Hematopoietic multipotent progenitor cell treated with erythropoietin and hydrocortisone succinate and interleukin-3 and kit ligand, for 6 days (in vitro differentiated cells): Measurements from ENCODE around the gene MRPL27.

ENCODE experiments used
- DNase-seq: peaks from one replicate; pipeline ENCODE4 v3.0.0-alpha.2; 2015

MRPL27 gene

DNA sequence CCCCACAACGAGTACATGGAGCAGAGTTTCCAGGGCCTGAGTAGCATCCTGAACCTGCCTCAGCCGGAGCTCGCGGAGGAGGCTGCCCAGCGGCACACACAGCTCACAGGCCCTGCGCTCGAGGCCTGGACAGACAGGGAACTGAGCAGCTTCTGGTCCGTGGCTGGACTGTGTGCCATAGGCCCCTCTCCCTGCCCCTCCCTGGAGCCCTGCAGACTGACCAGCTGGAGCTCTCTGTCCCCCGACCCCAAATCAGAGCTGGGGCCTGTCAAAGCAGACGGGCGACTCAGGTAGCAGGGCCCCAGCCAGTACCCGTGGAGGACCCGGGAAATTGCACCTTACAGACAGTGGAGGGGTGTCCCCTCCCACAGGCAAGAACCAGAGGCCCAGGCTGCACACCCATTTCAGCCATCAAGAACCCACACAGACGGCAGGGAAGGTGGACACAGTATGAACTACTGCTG lies 13.0 kb downstream of the MRPL27 start:
- DNase-seq, result no peak

DNA sequence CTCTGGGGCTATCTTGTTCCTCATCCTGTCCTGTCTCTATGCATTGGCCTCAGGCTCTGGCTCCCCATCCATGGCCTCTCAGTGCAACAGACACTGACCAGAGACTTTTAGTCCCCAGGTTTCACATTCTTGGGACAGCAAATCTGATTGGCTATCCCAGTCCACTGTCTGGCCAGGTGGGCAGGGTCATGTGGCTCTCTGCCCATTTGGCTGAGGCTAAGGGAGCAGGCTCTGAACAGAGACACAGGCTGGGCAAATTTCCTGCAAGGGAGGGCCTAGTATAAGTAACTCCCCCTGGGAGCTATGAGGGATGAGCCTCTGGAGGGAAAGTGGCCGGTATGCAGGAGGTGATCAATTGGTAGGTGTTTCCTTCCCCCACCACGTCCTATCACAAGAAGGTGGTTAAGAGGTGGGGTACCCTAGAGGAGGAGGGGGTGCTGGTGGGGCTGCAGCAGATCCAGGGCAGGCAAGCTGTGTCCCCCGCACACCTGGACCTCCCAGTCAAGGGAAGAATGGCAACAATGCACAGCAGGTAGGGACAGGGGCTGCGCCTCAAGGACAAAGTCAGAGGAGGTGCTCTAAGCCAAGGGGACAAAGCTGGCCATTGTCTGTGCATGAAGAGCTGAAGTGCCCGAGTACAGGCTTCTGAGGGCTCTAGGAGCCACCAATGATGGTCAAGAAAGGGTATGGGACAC lies 13.8 kb downstream of the MRPL27 start:
- DNase-seq, result no peak

DNA sequence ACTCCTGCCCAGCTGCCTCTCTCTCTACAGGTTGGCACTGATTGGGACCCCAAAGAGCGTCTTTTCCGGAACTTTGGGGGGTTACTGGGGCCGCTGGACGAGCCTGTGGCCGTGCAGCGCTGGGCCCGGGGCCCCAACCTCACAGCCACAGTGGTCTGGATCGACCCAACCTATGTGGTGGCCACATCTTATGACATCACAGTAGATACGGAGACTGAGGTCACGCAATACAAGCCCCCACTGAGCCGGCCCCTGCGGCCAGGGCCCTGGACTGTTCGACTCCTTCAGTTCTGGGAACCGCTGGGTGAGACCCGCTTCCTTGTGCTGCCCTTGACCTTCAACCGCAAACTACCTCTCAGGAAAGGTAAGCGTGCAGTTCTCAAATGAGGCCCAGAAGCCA lies 14.8 kb downstream of the MRPL27 start:
- DNase-seq, result no peak

DNA sequence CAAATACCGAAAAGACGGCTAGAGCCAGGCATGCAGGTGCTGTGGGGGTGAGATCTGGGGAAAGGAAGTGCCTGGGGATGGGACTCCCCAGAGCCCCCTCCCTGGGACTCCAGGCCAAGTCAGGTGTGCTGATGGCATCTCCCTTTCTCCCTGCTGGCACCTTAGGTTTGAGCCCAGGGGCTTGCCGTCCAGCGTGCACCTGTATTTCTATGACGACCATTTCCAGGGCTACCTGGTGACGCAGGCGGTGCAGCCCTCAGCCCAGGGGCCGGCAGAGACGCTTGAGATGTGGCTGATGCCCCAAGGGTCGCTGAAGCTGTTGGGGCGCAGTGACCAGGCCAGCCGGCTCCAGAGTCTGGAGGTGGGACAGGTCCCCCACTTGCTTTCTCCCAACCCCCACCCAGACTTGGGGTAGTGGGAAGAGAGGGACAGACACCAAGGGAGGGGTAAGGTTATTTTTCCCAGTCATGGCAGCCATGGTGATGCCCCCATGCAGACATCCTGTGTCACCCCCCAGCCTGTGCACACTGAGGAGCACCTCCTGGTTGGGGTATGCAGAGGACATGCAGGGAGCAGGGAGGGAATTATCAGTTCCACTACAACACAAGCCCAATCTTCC lies 16.0 kb downstream of the MRPL27 start:
- no peak for DNase-seq

DNA sequence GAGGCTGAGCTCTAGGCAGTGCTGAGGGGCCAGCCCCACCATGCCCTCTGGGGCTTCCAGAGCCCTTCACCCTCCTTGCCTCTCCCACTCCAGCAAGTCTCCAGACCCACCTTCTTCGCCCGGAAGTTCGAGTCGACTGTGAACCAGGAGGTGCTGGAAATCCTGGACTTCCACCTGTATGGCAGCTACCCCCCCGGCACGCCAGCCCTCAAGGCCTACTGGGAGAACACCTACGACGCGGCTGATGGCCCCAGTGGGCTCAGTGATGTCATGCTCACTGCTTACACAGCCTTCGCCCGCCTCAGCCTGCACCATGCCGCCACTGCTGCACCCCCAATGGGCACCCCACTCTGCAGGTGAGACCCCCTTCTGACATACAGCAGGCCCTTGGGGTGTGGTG lies 16.6 kb downstream of the MRPL27 start:
- no peak for DNase-seq

DNA sequence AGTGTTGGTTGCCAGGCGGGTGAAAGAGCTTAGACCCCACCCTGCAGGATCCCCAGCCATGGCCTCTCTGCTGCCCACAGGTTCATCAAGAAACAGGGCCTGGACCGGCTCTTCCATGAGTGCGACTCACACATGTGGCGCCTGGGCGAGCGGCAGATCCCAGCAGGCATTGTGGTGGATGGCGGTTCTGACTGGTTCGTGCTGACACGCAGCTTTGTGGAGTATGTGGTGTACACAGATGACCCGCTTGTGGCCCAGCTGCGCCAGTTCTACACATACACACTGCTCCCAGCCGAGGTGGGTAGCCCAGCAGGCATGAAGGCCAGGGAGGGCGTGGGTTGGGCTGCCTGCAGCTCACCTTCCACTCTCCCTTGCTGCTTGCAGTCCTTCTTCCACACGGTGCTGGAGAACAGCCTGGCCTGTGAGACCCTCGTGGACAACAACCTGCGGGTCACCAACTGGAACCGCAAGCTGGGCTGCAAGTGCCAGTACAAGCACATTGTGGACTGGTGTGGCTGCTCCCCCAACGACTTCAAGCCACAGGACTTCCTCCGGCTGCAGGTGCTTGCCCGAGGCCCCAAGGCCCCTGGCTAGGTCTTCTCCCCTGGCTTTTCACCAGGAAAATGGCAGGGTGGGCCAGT lies 17.2 kb downstream of the MRPL27 start:
- DNase-seq, result no peak

DNA sequence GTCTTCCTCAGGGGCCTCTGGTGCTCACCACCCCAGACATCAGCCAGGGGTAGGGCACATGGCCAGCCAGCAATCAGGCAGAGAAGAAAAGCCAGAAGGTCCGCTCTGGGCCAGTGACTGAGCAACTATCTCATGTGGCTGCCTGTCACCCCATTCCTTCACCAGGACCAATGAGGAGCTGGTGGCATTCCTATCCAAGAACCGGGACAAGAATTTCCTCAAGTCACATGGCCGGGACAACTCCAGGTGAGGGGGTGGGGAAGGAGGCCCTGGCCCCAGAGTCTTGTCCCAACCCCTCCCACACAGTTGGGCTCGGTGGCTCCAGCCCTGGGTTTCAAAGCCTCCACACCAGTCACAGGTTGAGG lies 17.7 kb downstream of the MRPL27 start:
- no peak for DNase-seq

DNA sequence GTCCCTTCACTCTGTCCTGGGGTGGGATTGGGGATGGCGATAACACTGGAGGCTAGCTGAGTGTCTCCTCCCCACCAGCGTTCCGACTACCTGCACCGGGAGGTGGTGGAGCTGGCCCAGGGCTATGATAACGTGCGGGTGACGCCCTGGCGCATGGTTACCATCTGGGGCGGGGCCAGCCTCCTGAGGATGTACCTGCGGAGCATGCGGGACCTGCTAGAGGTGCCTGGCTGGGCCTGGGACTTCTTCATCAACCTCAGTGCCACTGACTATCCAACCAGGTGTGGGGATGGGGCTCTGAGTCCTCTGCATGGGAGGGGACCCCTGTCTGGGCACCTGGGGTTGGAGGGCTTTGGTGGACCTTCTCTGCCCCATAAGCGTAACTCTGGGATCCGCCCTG lies 18.2 kb downstream of the MRPL27 start:
- DNase-seq, result no peak

DNA sequence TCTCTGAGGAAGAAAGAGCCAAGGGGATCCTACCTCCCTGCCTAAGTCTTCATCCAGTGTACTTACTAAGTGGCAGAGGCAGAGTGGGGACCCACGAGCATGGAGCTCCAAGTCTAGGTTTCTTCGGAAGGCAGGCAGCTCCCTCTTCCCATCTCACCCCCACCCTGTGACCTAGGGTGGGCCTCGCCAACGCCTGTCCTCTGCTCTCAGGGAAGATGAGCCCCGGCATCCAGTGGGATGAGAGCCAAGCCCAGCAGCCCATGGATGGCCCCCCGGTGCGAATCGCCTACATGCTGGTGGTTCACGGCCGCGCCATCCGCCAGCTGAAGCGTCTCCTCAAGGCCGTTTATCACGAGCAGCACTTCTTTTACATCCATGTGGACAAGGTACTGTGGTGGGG lies 18.8 kb downstream of the MRPL27 start:
- no peak for DNase-seq

DNA sequence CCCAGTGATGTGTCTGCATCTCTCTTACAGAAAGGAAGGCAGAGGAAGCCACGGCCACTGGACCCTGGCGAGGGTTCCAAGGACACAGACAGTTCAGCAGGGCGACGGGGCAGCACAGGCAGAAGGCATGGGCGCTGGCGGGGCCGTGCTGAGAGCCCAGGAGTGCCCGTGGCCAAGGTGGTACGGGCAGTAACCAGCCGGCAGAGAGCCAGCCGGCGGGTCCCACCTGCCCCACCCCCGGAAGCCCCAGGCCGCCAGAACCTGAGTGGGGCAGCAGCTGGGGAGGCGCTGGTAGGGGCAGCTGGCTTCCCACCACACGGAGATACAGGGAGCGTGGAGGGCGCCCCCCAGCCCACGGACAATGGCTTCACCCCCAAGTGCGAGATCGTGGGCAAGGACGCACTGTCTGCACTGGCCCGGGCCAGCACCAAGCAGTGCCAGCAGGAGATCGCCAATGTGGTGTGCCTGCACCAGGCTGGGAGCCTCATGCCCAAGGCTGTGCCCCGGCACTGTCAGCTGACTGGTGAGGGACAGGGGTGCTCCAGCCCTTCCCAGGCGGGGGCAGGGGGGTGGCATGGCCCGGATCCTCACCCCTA lies 19.3 kb downstream of the MRPL27 start:
- DNase-seq, result no peak

DNA sequence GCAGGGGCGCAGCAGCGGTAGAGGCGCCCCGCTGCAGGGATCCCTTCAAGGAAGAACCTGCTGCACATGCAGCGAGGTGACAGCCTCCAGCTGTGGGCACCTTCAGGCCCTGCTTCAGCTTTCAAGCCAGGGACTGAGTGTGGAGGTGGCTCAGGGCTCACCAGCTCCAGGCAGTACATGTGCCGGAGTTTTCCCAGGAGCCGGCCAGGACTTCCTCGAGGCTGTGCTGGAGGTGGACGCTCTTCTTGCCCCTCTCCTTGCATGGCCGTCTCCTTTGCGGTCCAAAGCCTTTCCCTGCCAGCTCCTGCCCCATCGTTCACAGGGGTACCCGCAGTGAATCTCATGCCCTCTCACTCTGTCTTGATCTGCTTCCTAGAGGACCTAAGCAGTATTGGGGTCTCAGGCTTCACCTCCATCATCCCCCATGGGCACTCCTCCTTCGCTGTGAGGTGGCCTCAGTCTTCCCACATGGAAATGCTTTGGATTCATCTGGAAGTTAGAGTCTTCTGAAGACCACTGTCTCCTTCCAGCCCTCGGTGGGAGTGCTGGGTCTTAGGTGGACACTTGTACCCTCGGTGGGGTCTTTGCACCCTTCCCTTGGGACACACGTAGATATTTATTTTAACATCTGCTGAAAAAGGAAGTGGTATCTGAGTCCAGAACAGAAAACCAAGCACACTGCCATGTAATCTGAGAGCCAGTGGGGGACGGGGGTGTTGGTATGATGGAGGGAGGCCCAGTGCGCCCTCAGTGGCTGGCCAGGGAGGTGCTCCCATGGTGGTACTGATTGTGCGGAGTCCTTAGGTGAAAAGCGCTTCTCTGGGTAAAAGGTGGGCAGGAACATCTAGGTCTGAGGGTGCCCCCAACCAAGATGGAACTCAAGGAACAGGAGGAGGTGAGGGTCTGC lies 20.0 kb downstream of the MRPL27 start:
- no peak for DNase-seq

DNA sequence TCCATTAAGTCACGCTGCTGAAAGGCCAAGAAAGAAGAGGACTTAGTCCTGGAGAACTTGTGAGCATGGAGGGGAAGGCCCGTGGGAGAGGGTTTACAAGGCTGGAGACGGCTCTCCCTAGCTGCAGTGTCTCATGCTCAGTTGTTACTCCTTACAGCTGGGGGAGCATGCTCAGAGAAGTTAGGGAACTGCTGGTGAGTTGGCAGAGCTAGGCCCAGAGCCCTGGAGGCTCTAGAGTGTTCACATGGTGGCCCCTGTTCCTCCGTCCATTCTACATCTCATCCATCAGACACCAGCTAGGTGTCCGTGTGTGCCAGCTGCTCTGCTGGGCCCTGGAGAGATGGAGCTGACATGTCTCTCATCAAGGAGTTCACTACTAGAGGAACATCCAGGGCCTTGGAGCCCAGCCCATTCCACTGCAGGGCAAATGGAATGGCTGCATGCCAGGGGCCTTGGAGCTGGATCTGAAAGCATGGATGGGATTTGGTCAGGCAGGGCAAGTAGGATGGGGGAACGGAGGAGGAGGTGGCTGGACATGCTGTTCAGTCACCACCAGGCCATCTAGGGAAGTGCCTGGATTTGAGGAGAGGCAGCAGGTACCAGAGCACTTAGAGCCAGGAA lies 20.8 kb downstream of the MRPL27 start:
- DNase-seq, result no peak

DNA sequence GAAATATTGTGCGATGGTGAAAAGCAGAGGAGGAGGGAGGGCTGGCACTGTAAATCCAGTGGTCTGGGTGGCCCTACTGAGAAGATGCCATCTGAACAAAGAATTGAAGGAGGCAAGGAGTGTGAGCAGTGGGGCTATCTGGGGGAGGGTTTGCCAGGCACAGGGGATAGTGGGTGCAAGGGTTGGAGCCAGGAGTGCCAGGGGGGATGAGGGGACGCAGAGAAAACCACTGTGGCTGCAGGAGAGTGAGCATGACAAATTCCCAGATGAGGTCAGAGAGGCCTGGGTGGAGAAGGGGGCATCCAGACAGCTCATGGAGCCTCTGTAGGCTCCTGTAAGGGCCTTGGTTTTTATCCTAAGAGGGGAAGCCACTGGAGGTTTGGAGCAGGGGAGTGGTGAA lies 22.3 kb downstream of the MRPL27 start:
- DNase-seq, result no peak

DNA sequence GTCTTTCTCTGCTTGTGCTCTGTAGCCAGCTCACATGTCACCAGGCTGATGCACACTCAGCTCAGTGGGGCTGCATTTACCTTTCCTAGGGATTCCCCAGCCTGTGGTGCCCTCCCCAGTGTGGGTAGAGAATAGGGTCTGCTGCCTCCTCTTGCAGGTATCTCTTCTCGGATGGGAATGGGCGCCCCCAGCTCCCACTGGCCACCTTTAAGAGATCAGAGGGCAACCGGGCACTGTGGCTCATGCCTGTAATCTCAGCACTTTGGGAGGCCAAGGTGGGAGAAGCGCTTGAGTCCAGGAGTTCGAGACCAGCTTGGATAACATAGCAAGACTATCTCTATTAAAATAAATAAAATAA lies 23.8 kb downstream of the MRPL27 start:
- no peak for DNase-seq

DNA sequence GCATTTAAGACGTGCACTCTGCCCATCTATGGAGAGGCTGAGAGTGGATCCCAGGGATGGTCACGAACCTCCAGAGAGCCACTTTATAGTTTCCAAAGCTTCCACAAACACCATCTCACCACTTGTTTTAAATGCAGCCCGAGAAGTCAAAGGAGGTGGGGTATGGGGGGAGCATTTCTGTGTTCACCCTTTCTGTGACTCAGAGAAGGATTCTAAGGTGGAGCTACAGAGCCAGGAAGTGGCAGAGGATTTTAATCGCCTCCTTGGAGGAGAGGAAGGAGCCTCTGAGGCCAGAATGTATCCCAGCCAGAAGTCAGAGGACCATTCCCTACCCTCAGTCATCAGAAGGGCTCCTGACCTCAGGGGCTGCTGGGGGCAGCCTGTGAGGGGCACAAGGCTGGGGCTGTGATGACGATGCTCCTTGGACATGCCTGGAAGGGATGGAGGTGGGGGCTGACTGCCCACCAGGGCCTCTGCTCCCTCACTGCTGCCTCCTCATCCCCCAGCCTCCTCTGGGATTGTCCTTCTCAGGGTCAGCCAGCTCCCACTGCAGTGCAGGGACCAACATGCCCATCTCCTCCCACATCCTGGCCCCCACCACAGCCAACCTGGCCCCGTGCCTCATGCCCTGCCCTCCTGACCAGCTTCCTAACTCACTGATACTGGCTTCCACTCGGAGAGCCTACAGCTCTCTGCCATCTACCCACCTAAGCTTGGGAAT lies 24.3 kb downstream of the MRPL27 start:
- no peak for DNase-seq

DNA sequence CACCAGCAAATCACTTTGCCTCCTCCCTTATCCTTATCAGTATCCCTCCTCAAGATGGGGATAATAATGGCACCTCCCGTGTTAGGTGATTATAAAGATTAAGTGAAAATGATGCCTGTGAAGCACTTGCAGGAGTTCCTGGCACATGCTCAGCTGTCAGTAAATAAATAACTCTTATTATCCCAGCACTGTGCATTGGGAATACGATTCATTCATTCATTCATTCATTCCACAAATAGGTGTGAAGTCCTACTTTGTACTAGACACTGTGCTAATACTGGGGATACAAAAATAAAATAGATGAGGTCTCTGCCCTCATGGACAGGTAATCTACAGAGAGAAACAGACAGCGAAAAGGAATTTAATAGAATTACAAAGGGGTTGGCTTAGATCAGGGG lies 25.1 kb downstream of the MRPL27 start:
- no peak for DNase-seq

DNA sequence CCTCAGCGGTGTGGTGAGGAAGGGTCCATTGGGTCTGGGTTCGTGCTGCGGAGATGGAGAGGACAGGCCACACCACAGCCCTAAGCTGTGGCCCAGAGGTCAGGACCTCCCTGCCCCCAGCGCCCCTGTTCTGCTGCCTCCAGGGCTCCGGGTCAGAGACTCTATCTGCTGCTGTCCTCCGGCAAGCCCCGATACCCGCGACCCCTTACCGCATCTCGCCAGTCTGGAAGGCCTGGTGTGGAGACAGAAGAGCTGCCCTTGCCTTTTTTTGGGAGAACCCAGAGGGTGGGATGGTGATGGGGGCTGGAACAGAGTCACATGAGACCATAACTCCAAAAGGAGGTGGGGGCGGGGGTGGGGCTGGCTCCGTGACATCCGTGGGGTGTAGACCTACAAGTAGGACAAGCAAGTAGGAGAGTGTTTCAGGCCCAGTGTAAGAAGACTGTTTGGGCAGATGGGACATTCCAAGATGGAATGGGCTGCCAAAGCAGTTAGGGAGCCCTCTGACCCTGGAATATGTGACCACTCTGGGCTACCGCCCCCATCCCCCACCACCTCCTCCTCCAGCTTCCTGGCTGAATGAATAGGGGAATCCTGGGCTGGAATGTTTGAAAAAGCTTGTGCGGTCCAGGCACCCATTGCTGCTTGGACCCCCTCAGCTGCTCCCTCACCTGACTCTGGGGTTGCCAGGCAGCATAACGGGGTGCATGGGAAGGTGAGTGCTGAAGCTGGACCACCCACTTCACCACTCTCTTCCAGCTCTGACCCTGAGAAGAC lies 25.7 kb downstream of the MRPL27 start:
- DNase-seq, result no peak

DNA sequence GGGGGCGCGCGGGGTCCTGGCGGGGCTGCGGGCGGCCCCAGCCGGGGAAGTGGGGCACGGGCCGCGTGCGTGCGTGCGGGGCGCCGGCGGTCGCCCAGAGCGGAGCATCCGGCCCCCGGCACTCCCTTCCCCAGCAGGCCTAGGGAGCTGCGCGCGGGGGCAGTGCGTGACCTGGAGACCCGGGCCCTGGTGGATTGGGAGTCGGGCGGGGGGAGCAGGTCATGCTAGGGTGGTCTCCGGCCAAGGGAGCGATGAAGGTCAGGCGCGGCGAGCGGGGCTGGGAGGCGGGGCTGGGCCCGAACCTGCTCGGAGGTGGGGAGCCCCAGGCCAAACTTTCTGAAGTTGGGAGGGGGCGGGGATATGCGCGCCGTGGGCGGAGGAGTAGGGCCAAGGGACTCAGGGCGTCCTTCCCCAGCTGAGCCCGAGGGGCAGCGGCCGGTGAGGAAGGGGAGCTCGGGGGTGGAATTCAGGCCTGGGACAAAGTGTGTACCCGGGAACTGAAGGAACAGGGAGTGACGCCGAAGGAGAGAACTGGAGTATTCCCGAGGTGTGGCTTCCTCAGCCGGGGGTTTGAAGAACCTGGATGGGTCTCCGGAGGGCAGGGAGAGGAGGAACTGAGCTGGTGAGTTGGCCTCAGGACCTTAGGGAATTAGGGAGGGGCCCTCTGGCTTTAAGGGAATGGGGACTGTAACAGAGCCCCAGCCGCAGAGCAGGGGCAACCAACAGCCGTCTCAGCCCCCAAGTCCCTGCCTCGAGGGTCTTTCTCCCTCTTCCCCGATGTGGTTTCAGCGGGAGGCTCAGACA lies 26.5 kb downstream of the MRPL27 start:
- DNase-seq, result peak; percentile 48

DNA sequence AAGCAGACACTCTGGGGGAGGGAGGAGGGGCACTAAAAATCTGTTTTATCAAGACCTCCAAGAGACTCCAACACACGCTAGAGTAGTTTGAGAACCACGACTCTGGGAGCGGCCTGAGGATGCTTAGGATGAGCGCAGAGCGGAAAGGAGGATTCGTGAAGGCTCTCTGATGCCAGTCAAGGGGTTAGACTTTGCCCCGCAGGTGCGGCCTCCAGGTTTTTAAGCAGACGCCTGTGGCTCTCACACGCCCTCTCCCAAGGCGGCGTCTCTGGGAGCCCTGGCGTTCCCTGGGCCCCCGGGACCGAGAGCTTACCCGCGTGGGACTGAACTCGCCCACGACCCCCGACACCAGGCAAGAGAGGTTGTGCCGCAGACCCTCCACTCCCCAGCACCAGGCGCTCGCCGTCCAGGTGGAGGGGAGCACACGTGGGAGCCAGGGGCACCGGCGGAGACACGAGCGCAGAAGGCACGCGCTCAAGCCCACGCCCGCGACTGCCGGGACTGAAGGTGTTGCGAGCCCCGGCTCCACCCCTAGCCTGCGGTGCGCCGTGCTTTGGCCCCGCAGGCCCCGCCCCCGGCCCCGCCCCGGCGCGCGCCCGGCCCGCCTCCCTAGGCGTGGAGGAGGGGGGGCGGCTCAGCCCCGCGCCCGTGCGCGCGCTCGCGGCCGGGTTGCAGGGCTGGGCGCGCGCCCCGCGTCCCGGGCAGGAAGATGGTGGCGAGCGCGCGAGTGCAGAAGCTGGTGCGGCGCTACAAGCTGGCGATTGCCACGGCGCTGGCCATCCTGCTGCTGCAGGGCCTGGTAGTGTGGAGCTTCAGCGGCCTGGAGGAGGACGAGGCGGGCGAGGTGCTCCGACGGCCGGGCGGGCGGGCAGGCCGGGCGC lies 27.3 kb downstream of the MRPL27 start, which contains the start of gene XYLT2:
XYLT2 (plus strand) TSS at position 695 of the 881 bp plus-strand sequence; CDS start at position 710, 15 bp downstream.
- peak; percentile 89 for DNase-seq
